Measurements from ENCODE around the gene FAM50A. TPM values are rescaled to one million over a fixed set of nuclear protein-coding genes. Genes with fewer than 3 reads are reported as not detected.

The FAM50A gene
- polyA plus RNA-seq, 1 of the 3 experiments (the other 2 are of a cell fraction), result 86.0 TPM

DNA sequence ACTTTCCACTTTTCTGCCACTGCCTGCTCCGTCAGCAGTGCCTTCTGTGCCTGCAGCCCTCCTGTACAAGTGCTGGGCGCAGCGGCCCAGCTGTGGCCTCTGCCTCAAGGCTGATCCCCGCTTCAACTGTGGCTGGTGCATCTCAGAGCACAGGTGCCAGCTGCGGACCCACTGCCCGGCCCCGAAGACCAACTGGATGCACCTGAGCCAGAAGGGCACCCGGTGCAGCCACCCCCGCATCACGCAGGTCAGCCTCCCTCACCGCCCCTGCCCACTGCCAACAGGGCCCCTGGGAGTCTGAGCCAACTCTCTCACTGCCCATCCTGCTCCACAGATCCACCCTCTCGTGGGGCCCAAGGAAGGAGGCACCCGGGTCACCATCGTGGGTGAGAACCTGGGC lies 21.7 kb downstream of the FAM50A start:
- CTCF ChIA-PET, result interaction anchor here (0.9 kb wide), 1 partner anchor 17 kb away, joined by 4 read pairs; no protein-coding TSS in a partner anchor

DNA sequence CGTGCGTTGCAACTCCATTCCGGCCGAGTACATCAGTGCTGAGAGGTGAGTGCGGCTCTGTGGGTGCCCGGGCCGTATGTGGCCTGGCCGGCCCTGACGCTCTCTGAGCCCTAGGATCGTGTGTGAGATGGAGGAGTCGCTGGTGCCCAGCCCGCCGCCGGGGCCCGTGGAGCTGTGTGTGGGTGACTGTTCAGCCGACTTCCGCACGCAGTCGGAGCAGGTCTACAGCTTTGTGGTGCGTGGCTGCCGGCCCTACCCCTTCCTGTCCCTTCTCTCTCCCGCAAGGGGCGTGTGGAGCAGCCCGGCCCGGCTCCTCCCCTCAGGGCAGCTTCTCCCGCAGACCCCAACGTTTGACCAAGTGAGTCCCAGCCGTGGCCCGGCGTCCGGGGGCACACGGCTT lies 22.1 kb downstream of the FAM50A start:
- 42% methylated on average over 6 of the region's 32 CpGs for WGBS (ENCODE audit: low lambda C conversion rate)
- no peak for DNase-seq
- peaks cover 23% of the 10 kb centered on the region for H4K20me1 ChIP-seq (ENCODE audit: insufficient read depth)
- peaks cover 7% of the 10 kb centered on the region; the same call in 1 of the 2 replicates for H3K79me2 ChIP-seq (ENCODE audit: insufficient read depth)
- H3K4me1 ChIP-seq (ENCODE audit: control insufficient read depth in 1 of 2, insufficient read depth in 2 of 2, low read depth in 1 of 2, low read length in 1 of 2), result no peaks in the 10 kb centered on the region
- H3K4me2 ChIP-seq, result no peak overlapping the region
- peaks cover 0 to 35% of the 10 kb centered on the region in 2 experiments for H3K36me3 ChIP-seq (replicated peaks in 1 of 2; ENCODE audit: control insufficient read depth in 1 of 2, insufficient read depth in 2 of 2, low read length in 1 of 2)
- no peak overlapping the region for H3K9ac ChIP-seq
- H3K4me3 ChIP-seq (ENCODE audit: low read depth in 2 of 2, low read length in 1 of 2), result no peak overlapping the region
- no peak overlapping the region for H2AFZ ChIP-seq (ENCODE audit: low read depth)
- TF ChIP-seq REST (IDR thresholded peaks at IDR 0.05; ENCODE audit: low read depth, low read length) (no peak), NFIC (IDR thresholded peaks at IDR 0.05; ENCODE audit: borderline replicate concordance) (no peak), TEAD4 (IDR thresholded peaks at IDR 0.05; ENCODE audit: borderline replicate concordance, insufficient read depth) (no peak), GABPA (IDR thresholded peaks at IDR 0.05; ENCODE audit: low read depth) (no peak), ZBTB33 (IDR thresholded peaks at IDR 0.05; ENCODE audit: borderline replicate concordance, low read depth) (no peak)
- TF ChIP-seq, protein P1, sequence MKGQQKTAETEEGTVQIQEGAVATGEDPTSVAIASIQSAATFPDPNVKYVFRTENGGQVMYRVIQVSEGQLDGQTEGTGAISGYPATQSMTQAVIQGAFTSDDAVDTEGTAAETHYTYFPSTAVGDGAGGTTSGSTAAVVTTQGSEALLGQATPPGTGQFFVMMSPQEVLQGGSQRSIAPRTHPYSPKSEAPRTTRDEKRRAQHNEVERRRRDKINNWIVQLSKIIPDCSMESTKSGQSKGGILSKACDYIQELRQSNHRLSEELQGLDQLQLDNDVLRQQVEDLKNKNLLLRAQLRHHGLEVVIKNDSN (IDR thresholded peaks at IDR 0.05; ENCODE audit: borderline replicate concordance, low read depth), result no peak
- ChIA-PET CTCF (interaction anchor here (0.7 kb wide), 1 partner anchor 66 kb away, joined by 3 read pairs; no protein-coding TSS in a partner anchor), POLR2A (no interaction called here)
- H3K9me3 ChIP-seq, result no peaks in the 10 kb centered on the region
- no peaks in the 10 kb centered on the region for H3F3A ChIP-seq (replicated peaks; ENCODE audit: insufficient read depth)
- H3K9me2 ChIP-seq, result no peaks in the 10 kb centered on the region
- H3K27ac ChIP-seq (ENCODE audit: low read depth in 2 of 2, low read length in 1 of 2), result no peak overlapping the region
- H3K27me3 ChIP-seq (ENCODE audit: insufficient read depth), result 0 out of 2 replicates have a peak, but pooled peaks cover under 1% of the 10 kb centered on the region

More for the DNA sequence above, 21.7 kb downstream of the FAM50A start:
- Histone ChIP-seq H3K4me2 (no peak overlapping the region), H3K36me3 (replicated peaks in 1 of 2; ENCODE audit: control insufficient read depth in 1 of 2, insufficient read depth in 2 of 2, low read length in 1 of 2) (peaks cover 0 to 35% of the 10 kb centered on the region in 2 experiments), H3K9ac (no peak overlapping the region), H3K9me2 (no peaks in the 10 kb centered on the region), H3K9me3 (no peaks in the 10 kb centered on the region), H3K4me1 (ENCODE audit: control insufficient read depth in 1 of 2, insufficient read depth in 2 of 2, low read depth in 1 of 2, low read length in 1 of 2) (no peaks in the 10 kb centered on the region; a peak in 1 of 4 replicates), H3K79me2 (ENCODE audit: insufficient read depth) (peaks cover 11% of the 10 kb centered on the region; the same call in 1 of the 2 replicates), H2AFZ (ENCODE audit: low read depth) (no peak overlapping the region), H4K20me1 (ENCODE audit: insufficient read depth) (peaks cover 27% of the 10 kb centered on the region), H3K4me3 (ENCODE audit: low read depth in 2 of 2, low read length in 1 of 2) (no peak overlapping the region), H3F3A (replicated peaks; ENCODE audit: insufficient read depth) (no peaks in the 10 kb centered on the region), H3K27ac (ENCODE audit: low read depth in 2 of 2, low read length in 1 of 2) (no peak overlapping the region), H3K27me3 (ENCODE audit: insufficient read depth) (no peaks in the 10 kb centered on the region)
- no peak for DNase-seq
- POLR2A ChIA-PET, result no interaction called here
- no peak for TF ChIP-seq REST (IDR thresholded peaks at IDR 0.05; ENCODE audit: low read depth, low read length)
- 34% methylated on average over 7 of the region's 14 CpGs for WGBS (ENCODE audit: low lambda C conversion rate)
